T-cell (primary cell): ENCODE data around the gene DNAJC4. TPM values are rescaled to one million over a fixed set of nuclear protein-coding genes. Genes with fewer than 3 reads are reported as not detected.

Experiments
- ATAC-seq, 4 experiments: fragments of 200-7000 bp in 3 of 4; fragments of 150-1000 bp in 1 of 4; cut with Tn5 transposase; replicated peaks in 1 of 4; 1 replicate in 3 of 4; 2 replicates in 1 of 4; pipeline ENCODE4 v1.10.0; 2021; ENCODE audit warnings: moderate library complexity in 3 of 4, mild to moderate bottlenecking in 2 of 4, moderate number of reproducible peaks in 1 of 4
- CTCF ChIA-PET, 2 donors: fragments of 300-600 bp; sonication (Branson Sonifier 250); formaldehyde crosslinking; loops; one replicate each; lab custom pipeline; 2022; ENCODE audit warnings: antibody characterized with exemption in 2 of 2; lab: Charles Lee
- POLR2A ChIA-PET, 2 donors: fragments of 300-600 bp; sonication (Branson Sonifier 250); formaldehyde crosslinking; loops; one replicate each; lab custom pipeline; 2022; ENCODE audit warnings: antibody characterized with exemption in 2 of 2; lab: Charles Lee
- DNase-seq, 35 experiments: peaks; one replicate each; pipeline versions ENCODE4 v3.0.0 to v3.0.0-alpha.2; 2013 to 2023
- H3K27ac ChIP-seq: one replicate; pipeline ENCODE4 v1.5.1; 2013; ENCODE audit warnings: low read length
- H3K27me3 ChIP-seq, 2 experiments: replicated peaks in 1 of 2; 1 replicate in 1 of 2; 2 replicates in 1 of 2; pipeline versions ENCODE4 v1.6.1 to v1.7.0; 2013; ENCODE audit warnings: low read length in 1 of 2, mixed read lengths in 1 of 2; ENCODE audit not compliant: control insufficient read depth in 2 of 2, insufficient read depth in 2 of 2; ENCODE audit errors: extremely low read depth in 1 of 2
- H3K36me3 ChIP-seq, 2 donors: 1 replicate in 1 of 2; 2 replicates in 1 of 2; pipeline versions ENCODE4 v1.6.1 to v1.7.0; 2013; ENCODE audit warnings: low read length in 1 of 2; ENCODE audit not compliant: control insufficient read depth in 2 of 2, insufficient read depth in 1 of 2; ENCODE audit errors: extremely low read depth in 1 of 2
- H3K4me1 ChIP-seq, 2 experiments: 1 replicate in 1 of 2; 2 replicates in 1 of 2; pipeline versions ENCODE4 v1.6.1 to v1.7.0; 2013; ENCODE audit warnings: low read length in 2 of 2, mixed read lengths in 1 of 2; ENCODE audit not compliant: insufficient read depth in 2 of 2, control insufficient read depth in 1 of 2; ENCODE audit errors: extremely low read depth in 1 of 2
- H3K4me3 ChIP-seq, 2 donors: 1 replicate in 1 of 2; 2 replicates in 1 of 2; pipeline versions ENCODE4 v1.5.1 to v1.7.0; 2013; ENCODE audit warnings: mild to moderate bottlenecking in 2 of 2, low read length in 1 of 2, moderate library complexity in 1 of 2; ENCODE audit not compliant: control insufficient read depth in 1 of 2; ENCODE audit errors: extremely low read depth in 1 of 2
- H3K9me3 ChIP-seq: 2 replicates; pipeline ENCODE4 v1.7.0; 2013
- H3K27ac Mint-ChIP-seq, 2 donors: one replicate each; pipeline ENCODE4 v1.8.0; 2020 to 2021; ENCODE audit warnings: mild to moderate bottlenecking in 2 of 2, mixed read lengths in 2 of 2
- H3K27me3 Mint-ChIP-seq, 2 donors: one replicate each; pipeline ENCODE4 v1.8.0; 2021 to 2022; ENCODE audit warnings: mixed read lengths in 2 of 2
- H3K36me3 Mint-ChIP-seq: one replicate; pipeline ENCODE4 v1.8.0; 2021; ENCODE audit warnings: mixed read lengths
- H3K4me1 Mint-ChIP-seq, 3 donors: one replicate each; pipeline ENCODE4 v1.8.0; 2020 to 2022; ENCODE audit warnings: mixed read lengths in 3 of 3, mild to moderate bottlenecking in 1 of 3
- H3K4me3 Mint-ChIP-seq, 3 donors: one replicate each; pipeline ENCODE4 v1.8.0; 2020 to 2022; ENCODE audit warnings: mild to moderate bottlenecking in 3 of 3, mixed read lengths in 3 of 3, moderate library complexity in 3 of 3
- H3K9me3 Mint-ChIP-seq, 3 donors: one replicate each; pipeline ENCODE4 v1.8.0; 2020 to 2022; ENCODE audit warnings: mixed read lengths in 3 of 3
- WGBS: methylation state at CpG from one replicate; pipeline ENCODE4 v1.1.5; 2013; ENCODE audit warnings: missing lambda C conversion rate; ENCODE audit not compliant: insufficient coverage; 5-methylcytosine and 5-hydroxymethylcytosine counted together
- total RNA-seq, 35 experiments: library from RNA in 6 of 35; stranded (reverse) in 6 of 35; fragments of 120-200 nt in 1 of 35; gene quantifications; one replicate each; pipeline versions ENCODE4 v1.2.1 to v1.2.4 and lab custom pipeline; 2013 to 2026

DNAJC4 gene
- total RNA-seq, 5 donors from 2014 or later (not counting 1 experiment from before 2014, with no cell fraction given): 46.2 to 64.7 (median 51.4) TPM

- H3K9me3 Mint-ChIP-seq: no peaks in the 10 kb centered on the region
- Histone ChIP-seq H3K36me3 (no peaks in the 10 kb centered on the region), H3K9me3 (no peaks in the 10 kb centered on the region), H3K4me3 (peak overlapping the region; percentile 39 to 55), H3K27me3 (peaks cover 0 to 17% of the 10 kb centered on the region in 2 experiments), H3K27ac (no peak overlapping the region), H3K4me1 (peaks cover 8 to 50% of the 10 kb centered on the region in 2 experiments)
- no peaks in the 10 kb centered on the region for H3K36me3 Mint-ChIP-seq
- peaks cover 24 to 27% (median 24%) of the 10 kb centered on the region in 3 donors for H3K4me1 Mint-ChIP-seq
- peak overlapping the region; percentile 78 to 89 (median 83) for H3K4me3 Mint-ChIP-seq
- POLR2A ChIA-PET: no interaction called here
- no peak for ATAC-seq
- 7% methylated on average over 9 of the region's 13 CpGs for whole genome bisulfite sequencing
- H3K27me3 Mint-ChIP-seq: no peaks in the 10 kb centered on the region
- CTCF ChIA-PET: interaction anchor here in 1 of 2 donors (0.9 to 2.0 kb wide), 3 partner anchors 51 to 54 kb away, joined by 4 to 7 read pairs (median 6); no protein-coding TSS in a partner anchor
- H3K27ac Mint-ChIP-seq: no peak overlapping the region
- no peak for DNase-seq
These were observed 20.2 kb downstream of the DNAJC4 start for GRCh38 chr11:64250415-64251015.

GRCh38 chr11:64251016-64251752 lies 20.8 kb downstream of the DNAJC4 start, which contains the start of gene PLCB3:
Gene PLCB3, plus strand, starts transcription at chr11:64251530. Its CDS starts 120 bp downstream, at chr11:64251650.
- peak within 1 kb of the TSS; percentile 39 to 48 for H3K27ac Mint-ChIP-seq
- 0% methylated on average over 59 of the region's 75 CpGs for WGBS
- no peak within 1 kb of the TSS for H3K27ac ChIP-seq
- H3K36me3 Mint-ChIP-seq: no peaks in the 10 kb centered on the region
- ATAC-seq (peak; percentile 59 to 73 (median 62)), DNase-seq (peak in 26 of 35 experiments; percentile 27 to 75 (median 52))
- H3K27me3 Mint-ChIP-seq: no peaks in the 10 kb centered on the region
- H3K4me3 Mint-ChIP-seq: peak within 1 kb of the TSS; percentile 79 to 89 (median 83)
- peaks cover 8 to 43% of the 10 kb centered on the region in 2 experiments for H3K4me1 ChIP-seq
- peaks cover 18 to 24% (median 20%) of the 10 kb centered on the region in 3 donors for H3K4me1 Mint-ChIP-seq
- ChIA-PET POLR2A (no interaction called here), CTCF (interaction anchor here (0.6 to 2.0 kb wide), 4 partner anchors 47 to 53 kb away, joined by 4 to 7 read pairs (median 6); no protein-coding TSS in a partner anchor)
- no peaks in the 10 kb centered on the region for H3K9me3 ChIP-seq
- H3K27me3 ChIP-seq: peaks cover 0 to 17% of the 10 kb centered on the region in 2 experiments
- H3K4me3 ChIP-seq: peak within 1 kb of the TSS; percentile 70 to 81
- H3K9me3 Mint-ChIP-seq: no peaks in the 10 kb centered on the region
- peaks cover 0 to 2% of the 10 kb centered on the region in 2 donors for H3K36me3 ChIP-seq

GRCh38 chr11:64251753-64252002 lies 21.3 kb downstream of the DNAJC4 start:
- Mint-ChIP-seq H3K27me3 (no peaks in the 10 kb centered on the region), H3K27ac (peak overlapping the region in 1 of 2 donors; percentile 39), H3K4me3 (peak overlapping the region; percentile 79 to 89 (median 83)), H3K4me1 (peaks cover 18 to 24% (median 20%) of the 10 kb centered on the region in 3 donors), H3K36me3 (no peaks in the 10 kb centered on the region), H3K9me3 (no peaks in the 10 kb centered on the region)
- 2% methylated on average over 18 of the region's 18 CpGs for WGBS
- H3K4me1 ChIP-seq: peaks cover 8 to 41% of the 10 kb centered on the region in 2 experiments
- ChIA-PET CTCF (interaction anchor here in 1 of 2 donors (1.0 to 1.2 kb wide), 2 partner anchors 47 to 50 kb away, joined by 4 to 6 read pairs; no protein-coding TSS in a partner anchor), POLR2A (no interaction called here)
- no peaks in the 10 kb centered on the region for H3K9me3 ChIP-seq
- ATAC-seq (peak in 1 of 4 experiments; percentile 1), DNase-seq (no peak)
- no peak overlapping the region for H3K27ac ChIP-seq
- peak overlapping the region; percentile 70 to 81 for H3K4me3 ChIP-seq
- H3K36me3 ChIP-seq: peaks cover 2 to 5% of the 10 kb centered on the region in 2 donors
- peaks cover 0 to 17% of the 10 kb centered on the region in 2 experiments for H3K27me3 ChIP-seq

GRCh38 chr11:64252003-64252872 lies 21.9 kb downstream of the DNAJC4 start:
- Histone ChIP-seq H3K36me3 (peaks cover 2 to 6% of the 10 kb centered on the region in 2 donors), H3K4me3 (peak overlapping the region; percentile 70 to 81), H3K27me3 (peaks cover 0 to 17% of the 10 kb centered on the region in 2 experiments), H3K9me3 (no peaks in the 10 kb centered on the region), H3K4me1 (peaks cover 6 to 36% of the 10 kb centered on the region in 2 experiments), H3K27ac (no peak overlapping the region)
- ATAC-seq (no peak), DNase-seq (peak in 3 of 35 experiments; percentile 20 to 44 (median 26))
- H3K4me3 Mint-ChIP-seq: peak overlapping the region; percentile 79 to 89 (median 83)
- ChIA-PET POLR2A (interaction anchor here in 1 of 2 donors (0.7 kb wide), 1 partner anchor 1522 kb away, joined by 9 read pairs; no protein-coding TSS in a partner anchor), CTCF (interaction anchor here in 1 of 2 donors (1.2 kb wide), 1 partner anchor 48 kb away, joined by 4 read pairs; no protein-coding TSS in a partner anchor)
- peak overlapping the region in 1 of 2 donors; percentile 39 for H3K27ac Mint-ChIP-seq
- no peaks in the 10 kb centered on the region for H3K9me3 Mint-ChIP-seq
- H3K4me1 Mint-ChIP-seq: peaks cover 14 to 23% (median 20%) of the 10 kb centered on the region in 3 donors
- H3K27me3 Mint-ChIP-seq: no peaks in the 10 kb centered on the region
- 27% methylated on average over 8 of the region's 23 CpGs for WGBS
- no peaks in the 10 kb centered on the region for H3K36me3 Mint-ChIP-seq

GRCh38 chr11:64253043-64253442 lies 22.7 kb downstream of the DNAJC4 start:
- Histone ChIP-seq H3K27ac (no peak overlapping the region), H3K4me1 (peaks cover 5 to 30% of the 10 kb centered on the region in 2 experiments), H3K4me3 (no peak overlapping the region), H3K9me3 (no peaks in the 10 kb centered on the region), H3K36me3 (peaks cover 2 to 6% of the 10 kb centered on the region in 2 donors), H3K27me3 (peaks cover 0 to 17% of the 10 kb centered on the region in 2 experiments)
- Mint-ChIP-seq H3K4me1 (peaks cover 8 to 19% (median 16%) of the 10 kb centered on the region in 3 donors), H3K36me3 (peaks cover 3% of the 10 kb centered on the region), H3K27ac (no peak overlapping the region), H3K9me3 (no peaks in the 10 kb centered on the region), H3K4me3 (peak overlapping the region in 2 of 3 donors; percentile 28 to 89), H3K27me3 (no peaks in the 10 kb centered on the region)
- POLR2A ChIA-PET: no interaction called here
- ATAC-seq: no peak
- CTCF ChIA-PET: no interaction called here
- 85% methylated on average over 6 of the region's 8 CpGs for WGBS
- DNase-seq: no peak
